Right lung (tissue), 5 donors: ENCODE results near the gene TRPM8. TPM values are rescaled to one million over a fixed set of nuclear protein-coding genes. Genes with fewer than 3 reads are reported as not detected.
"Not testable (repeated sequence)": the region's sequence is repeated elsewhere in the genome, so short reads cannot be mapped to it uniquely, and the experiment has no call there.

Experiments
- DNase-seq, 2 donors: peaks; one replicate each; pipeline ENCODE4 v3.0.0-alpha.2; 2013
- polyA plus RNA-seq, 5 donors: library from polyadenylated mRNA; unstranded; fragments of 120-200 nt; gene quantifications; one replicate each; pipeline versions ENCODE4 v1.2.1 to v1.2.3, GENCODE V29; 2013; ENCODE audit warnings: inconsistent platforms in 1 of 5, low replicate concordance in 1 of 5; ENCODE audit not compliant: insufficient read length in 5 of 5, insufficient read depth in 1 of 5

The TRPM8 gene
- polyA plus RNA-seq, 5 donors = 0.11 to 0.28 (median 0.27) TPM; not detected in 1

DNA sequence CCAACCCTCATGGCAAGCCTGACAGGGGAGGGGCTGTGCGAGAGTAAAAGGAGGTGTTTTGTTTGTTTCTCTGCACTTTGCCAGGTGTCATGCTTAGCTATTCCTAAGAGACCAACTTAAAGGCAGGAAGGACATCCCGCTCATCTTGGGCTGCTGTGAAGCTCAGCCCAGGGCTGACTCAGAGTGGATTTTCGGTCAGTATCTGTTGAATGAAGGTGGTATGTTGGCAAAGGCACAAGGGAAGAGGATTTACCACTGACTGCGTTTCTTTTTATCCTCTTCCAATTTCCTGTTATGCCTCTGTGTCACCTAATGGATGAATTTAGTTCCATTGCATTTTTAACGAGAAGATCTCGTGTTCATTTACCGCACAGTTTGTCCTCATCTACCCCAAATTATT lies 18.9 kb downstream of the TRPM8 start:
- DNase-seq = no peak

DNA sequence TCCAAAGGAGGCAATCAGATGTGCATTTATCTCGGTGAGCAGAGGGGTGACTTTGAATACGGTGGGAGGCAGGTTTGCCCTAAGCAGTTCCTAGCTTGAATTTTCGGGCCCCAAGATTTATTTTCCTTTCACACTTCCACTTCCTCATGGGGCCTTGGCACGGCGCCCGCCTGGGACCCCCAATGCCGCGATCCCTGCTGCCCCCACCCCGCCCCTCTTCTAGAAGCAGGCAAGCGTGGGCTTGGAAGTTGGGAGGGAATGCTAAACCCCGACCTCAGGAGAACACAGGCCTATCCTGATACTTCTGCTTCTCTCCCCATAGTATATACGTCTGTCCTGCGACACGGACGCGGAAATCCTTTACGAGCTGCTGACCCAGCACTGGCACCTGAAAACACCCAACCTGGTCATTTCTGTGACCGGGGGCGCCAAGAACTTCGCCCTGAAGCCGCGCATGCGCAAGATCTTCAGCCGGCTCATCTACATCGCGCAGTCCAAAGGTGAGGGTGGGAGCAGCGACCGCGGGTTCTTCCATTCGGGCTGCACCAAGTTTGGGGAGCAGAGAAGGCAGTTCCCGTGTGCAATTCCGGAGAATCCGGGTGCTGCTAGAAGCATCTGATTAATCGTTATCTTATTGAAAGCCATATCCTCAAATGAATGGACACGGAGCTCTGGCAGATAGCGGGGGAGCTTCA lies 21.6 kb downstream of the TRPM8 start:
- peak in 1 of 2 donors; percentile 3 for DNase-seq

DNA sequence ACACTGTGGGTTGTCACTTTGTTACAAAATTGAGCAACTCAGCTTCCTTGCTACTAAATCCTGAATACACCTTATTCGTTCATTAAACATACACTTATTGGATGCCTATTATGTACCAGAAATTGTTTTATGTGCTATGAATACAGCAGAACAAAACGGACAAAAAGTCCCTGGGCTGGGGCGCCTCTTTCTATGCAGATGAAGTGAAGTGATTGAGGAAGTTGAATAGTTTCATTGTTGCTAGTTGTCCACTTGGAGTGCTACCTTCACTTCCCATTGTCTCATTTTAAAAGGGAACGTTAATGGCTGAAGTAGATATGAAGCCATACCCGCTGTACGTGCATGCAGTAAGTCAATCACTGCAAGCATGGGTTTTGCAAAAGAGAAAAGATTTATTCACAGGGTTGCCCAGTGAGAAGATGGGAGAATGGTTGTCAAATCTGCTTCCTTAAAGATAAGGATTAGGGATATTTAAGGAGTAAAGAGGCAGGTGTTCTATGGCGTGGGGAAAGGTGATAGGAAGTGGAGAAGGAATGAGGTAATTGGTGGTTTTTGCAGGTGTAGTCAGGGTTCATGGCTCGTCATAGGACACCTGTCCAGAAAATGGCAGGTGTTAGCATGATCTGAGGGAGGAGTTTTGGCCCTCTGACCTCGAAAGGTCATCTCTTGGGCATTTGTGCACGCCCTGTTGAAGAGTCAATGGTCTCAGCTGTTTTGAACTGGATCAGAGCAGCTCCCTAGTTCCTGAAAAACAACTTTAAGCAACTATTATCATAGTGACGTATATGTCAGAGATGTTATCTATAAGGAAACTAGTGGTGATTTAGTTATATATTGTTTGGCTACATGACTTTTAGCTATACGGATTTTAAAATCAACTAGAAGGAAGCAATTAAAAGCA lies 23.5 kb downstream of the TRPM8 start:
- no peak for DNase-seq

DNA sequence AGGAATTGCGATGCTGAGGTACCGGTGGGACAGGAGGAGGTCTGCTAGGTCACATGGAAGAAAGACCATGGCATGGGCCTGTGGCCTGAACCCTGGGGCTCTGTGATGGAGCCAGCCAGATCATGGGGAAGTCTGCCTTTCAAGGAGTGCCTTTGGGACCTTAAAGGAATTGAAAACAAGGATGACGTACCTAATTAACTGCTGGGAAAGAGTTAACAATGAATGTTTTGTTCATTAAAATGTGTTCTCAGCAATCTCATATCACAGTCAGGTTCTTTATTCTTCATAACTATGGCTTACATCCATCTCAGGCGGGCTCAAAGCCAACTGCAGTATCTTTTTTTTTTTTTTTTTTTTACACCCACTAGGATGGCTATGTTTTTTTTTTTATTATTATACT lies 25.6 kb downstream of the TRPM8 start:
- no peak for DNase-seq

DNA sequence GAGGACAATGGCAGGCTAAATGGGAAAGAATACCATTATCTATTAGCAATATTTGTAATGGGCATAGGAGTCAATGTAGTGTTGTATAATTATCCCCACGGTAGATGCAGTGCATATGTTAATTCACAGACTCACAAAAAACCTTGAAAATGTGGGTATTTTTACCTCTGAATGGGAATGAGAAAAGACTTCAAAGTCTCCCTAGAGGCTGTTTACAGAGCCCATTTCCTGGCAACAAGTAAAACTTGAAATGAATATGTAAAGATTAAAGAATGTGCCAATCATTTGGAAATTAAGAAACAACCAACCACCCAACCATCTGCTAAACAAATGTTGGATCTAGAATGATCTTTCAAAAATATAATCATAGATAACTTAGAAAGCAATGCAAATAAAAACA lies 27.1 kb downstream of the TRPM8 start:
- DNase-seq = no peak

DNA sequence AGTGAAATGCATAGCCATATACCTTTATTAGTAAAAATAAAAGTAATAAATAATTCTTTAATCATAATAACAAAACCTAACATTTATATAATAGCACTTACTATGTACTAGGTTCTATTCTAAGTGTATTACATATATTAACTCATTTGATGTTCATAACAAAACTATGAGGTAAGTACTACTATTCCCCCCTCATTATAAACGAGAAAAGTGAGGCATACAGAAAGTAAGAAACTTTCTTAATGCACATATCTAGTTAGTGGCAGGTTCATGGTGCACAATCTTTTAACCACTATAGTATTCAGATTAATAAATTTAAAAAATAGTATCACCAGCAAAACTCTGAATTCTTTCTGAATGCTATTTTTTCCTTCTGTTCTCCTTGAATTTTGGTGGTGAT lies 27.5 kb downstream of the TRPM8 start:
- no peak for DNase-seq

DNA sequence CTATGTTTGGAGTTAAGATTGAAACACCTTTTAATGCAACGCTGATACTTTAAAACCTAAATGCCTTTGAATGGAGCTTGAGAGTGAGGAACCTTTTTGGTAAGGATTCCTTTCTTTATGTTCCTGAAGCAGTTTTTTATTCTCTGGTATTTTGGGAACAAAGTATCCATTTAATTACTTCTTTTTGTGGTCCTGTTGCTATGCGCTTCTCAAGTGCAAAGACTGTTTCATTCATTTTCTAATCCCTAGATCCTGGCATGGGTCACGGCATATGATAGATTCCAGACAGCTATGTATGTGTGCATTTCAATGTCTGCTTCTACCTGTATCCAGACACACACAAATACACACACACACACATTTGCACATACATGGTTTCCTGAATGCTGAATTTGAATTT lies 28.0 kb downstream of the TRPM8 start:
- DNase-seq = no peak

DNA sequence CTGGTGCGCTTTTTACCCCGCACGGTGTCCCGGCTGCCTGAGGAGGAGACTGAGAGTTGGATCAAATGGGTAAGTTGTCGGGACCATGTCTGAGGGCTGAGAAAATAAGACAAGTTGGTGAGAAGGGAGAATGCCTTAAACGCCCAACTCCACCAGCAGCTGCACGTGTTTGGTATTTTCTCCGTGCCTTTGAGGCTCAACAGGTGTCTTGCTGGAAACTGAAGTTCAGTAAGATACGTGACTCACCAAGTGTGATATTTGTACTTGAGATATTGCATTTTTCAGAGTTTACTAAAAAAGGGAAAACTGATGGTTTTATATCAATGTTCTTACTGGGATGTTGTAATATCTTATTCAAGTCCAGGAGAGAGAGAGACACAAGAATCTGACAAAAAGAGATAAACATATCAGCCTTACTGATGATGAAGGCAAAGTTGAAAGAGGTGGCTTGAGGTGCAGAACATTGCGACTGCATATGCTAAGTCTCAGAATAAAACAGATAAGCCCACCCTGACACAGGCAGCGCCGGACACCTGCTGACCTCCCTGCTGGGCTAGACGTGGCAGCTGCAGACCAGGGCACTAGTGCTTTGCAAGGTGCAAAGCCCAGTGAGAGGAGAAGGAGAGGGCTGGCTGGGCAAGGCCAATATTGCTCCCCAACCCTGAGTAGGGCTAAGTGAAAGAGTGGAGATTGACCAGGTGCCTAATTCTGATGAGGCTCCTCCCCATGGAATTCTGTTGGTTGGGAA lies 33.1 kb downstream of the TRPM8 start:
- no peak for DNase-seq

DNA sequence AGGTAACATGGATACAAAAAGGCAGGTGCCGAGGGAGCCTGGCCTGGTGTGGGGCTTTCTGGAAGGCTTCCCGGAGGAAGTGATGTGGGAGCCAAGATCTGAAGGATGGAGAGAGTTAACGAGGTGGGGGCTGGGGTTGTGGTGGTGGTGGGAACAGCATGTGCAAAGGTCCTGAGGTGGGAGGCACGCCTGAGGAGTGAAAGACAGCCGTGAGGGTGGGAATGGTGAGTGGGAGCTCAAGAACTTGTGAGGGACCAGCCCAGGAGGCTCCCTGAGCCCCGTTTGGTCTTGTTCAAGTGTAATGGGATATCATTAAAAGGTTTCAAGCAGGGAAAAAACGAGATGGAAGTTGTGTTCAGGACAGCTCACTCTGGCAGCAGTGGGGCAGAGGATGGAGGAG lies 35.2 kb downstream of the TRPM8 start:
- no peak for DNase-seq

DNA sequence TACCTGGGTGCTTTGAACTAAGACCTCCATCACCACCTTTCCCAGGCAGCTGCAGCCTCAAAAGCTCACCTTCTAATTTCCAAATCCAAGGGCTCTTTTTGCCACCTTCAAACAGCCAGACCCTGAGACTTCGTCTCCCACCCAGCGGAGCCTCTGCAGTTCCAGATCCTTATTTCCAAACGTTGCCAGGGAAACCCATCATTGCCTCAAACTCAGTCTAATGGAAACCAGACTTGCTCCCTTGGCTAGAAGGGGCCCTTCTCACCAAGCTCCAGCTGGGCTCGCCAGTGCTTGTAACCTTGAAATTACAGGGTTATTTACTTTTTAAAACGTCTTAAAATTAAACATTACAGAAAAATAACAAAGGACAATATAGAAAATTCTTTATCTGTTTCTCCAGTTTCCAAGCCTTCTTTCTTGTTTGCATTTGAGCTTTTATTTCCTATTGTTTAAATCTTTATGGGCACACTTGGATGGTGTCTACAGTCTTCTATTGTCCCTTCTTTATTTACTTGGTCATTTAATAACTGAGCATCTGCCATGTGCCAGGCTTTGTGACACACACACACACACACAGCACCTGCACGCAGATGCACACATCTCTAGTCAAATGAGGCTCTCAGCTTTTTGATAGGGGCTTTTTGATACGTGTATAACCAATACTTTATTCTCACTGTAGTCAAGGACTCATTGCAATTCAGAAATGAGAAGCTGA lies 36.1 kb downstream of the TRPM8 start:
- DNase-seq = no peak

DNA sequence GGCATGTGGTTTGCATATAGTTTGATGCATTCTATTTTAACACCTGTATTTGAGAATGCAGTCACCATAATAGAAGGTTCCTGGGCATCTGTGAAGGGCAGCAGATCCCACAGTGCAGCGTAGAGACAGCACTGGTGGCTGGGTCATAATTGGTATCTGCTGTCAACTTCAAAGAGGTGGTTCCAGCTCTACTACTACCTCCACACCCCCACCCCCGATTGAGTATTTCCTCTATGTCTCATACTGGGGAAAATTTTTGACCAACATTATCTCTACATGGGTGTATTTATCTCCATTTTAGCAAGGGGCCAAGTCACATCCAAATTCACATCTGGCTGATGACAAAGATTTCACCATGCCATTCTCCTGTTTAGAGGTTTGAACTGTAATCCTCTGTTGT lies 43.0 kb downstream of the TRPM8 start:
- no peak for DNase-seq

DNA sequence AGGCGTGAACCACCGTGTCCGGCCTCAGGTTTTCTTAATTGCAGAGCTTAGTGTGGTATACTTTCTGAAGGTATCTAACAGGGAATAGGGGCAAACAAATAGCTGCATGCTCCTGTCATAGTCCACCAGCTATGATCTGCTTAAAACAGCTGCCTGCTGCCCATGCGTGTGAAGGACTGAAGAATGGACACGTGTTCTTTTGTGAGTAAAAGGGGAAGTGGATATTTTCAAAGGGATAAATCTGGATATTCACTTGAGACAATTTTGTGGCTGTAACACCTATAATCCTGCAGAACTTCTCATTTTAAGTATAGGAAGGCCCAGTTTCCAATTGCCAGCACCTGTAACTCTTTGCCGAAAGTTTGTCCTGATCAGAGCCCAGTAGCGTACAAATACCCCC lies 44.7 kb downstream of the TRPM8 start:
- DNase-seq = no peak

DNA sequence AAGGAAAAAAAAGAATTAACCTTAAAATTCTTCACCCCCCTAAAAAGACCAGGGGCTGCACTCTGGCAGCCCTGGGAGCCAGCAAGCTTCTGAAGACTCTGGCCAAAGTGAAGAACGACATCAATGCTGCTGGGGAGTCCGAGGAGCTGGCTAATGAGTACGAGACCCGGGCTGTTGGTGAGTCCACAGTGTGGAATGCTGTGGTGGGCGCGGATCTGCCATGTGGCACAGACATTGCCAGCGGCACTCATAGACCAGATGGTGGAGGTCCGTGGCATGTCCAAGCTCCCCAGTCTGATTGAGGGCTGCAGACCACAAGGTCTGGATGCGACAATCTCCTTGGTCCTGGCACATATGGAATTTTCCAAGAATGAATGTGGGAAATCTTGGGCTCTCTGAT lies 47.4 kb downstream of the TRPM8 start:
- DNase-seq = no peak

DNA sequence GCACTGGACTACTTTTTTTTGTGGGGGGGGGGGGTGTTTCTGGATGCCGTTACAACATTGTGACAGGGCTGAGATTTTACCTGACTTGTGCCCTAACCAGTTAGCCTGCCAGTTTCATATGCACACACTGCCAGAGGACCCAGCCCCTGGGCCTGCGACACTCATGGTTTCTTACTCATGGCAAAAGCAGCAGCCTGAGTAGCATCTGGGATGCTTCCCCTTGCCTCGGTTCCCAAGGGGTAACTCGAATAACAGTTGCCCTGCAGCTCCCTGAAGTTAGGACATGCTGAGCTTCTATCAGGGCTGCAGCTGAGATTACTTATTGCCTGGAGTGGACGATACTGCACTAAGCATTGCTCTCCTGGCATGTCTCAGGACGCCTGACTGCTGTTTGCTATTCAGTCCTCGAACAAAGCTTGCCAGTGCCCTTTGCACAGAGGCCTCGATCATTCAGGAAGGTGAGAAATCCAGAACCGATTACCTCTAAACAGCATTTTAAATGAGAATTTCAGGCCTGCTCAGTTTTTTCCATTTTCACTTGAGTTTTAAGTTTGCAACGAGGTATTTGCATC lies 47.9 kb downstream of the TRPM8 start:
- no peak for DNase-seq

DNA sequence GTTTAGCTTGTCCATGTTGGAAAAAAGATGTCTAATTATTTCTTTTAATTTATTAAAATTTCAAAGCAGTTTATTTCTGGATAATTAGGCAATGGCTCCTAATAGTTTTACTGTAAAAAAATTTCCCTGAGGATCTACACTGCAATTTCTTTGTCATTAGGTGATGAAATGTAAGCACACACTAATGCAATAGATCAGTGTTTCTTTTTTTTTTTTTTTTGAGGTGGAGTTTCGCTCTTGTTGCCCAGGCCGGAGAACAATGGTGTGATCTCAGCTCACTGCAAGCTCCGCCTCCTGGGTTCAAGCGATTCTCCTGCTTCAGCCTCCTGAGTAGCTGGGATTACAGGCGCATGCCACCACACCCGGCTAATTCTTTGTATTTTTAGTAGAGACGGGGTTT lies 48.5 kb downstream of the TRPM8 start:
- DNase-seq = not testable (repeated sequence)

DNA sequence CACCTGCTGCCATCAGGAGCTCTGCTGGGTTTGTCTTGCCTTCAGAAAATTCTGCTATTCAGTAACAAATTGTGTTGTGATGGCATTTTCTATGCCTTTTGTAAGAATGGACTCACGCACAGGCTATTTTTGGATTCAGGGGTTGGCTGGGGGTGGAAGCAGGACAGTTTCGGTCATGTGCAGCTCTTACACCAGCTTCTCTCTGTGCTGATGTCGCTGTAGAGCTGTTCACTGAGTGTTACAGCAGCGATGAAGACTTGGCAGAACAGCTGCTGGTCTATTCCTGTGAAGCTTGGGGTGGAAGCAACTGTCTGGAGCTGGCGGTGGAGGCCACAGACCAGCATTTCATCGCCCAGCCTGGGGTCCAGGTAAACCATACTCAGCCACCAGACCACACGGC lies 49.2 kb downstream of the TRPM8 start:
- no peak for DNase-seq

DNA sequence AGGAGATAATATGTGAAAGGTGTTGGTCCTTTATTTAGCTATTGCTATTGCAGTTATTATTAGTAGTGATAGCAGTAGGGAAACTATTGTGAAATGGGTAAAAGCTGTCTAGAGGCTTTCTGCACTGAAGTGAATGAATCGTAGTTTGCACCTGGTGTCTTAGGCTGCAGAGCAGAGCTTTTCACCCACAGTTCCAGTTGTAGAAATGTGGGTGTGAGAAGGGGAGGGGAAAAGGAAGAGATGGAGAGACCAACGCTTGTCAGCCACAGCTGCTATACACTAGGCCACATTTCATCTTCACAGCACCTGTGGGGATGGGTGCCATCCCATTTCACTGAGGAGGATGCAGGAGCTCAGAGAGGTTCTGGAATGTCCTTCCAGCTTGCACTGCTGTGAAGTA lies 50.0 kb downstream of the TRPM8 start:
- no peak for DNase-seq

DNA sequence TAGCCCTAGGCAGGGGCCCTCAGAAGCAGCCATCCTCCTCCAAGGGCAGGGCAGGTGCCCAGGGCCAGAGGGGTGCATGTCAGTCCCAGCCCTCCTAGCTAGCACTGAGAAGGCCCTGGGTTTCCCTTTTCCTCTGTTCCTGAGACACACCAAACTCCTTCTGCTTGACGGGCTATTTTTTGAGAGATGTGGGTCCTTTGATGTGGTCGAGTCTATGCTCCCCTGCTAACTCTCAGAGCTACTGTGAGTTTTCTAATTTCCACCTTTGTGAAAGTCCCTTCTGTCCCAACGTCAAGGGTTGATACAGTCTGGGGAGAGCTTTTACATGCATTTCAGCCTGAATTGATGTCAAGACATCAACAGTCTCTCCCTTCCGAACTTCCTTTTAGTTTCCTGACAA lies 51.4 kb downstream of the TRPM8 start:
- no peak for DNase-seq

DNA sequence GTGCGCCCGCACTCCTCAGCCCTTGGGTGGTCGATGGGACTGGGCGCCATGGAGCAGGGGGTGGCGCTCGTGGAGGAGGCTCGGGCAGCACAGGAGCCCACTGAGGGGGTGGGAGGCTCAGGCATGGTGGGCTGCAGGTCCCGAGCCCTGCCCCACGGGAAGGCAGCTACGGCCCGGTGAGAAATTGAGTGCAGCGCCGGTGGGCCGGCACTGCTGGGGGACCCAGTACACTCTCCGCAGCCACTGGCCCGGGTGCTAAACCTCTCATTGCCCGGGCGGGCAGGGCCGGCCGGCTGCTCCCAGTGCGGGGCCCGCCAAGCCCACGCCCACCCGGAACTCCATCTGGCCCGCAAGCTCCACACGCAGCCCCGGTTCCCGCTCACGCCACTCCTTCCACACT lies 55.3 kb downstream of the TRPM8 start:
- DNase-seq = not testable (repeated sequence)

DNA sequence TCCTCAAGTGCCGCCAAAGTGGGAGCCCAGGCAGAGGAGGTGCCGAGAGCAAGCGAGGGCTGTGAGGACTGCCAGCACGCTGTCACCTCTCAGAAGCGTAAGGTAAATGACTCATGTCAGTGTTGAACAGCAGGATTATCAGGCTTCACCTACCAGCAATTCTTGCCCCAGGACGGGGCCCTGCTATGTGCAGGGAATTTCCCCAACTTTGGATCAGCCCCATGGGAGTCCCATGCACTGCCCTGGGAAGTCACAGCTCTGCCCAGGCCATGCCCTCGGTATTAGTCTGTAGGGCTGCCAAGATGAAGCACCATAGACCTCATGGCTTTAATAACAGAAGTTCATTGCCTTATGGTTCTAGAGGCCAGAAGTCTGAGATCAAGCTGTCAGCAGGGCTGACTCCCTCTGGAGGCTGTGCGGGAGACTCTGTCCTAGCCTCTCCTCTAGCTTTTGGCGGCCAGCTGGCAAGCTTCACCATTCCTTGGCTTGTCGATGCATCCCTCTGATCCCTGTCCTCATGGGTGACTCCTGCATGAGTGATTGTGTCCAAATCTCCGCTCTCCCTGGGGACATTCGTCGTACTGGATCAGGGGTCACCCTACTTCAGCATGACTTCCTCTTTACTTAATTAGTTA lies 55.9 kb downstream of the TRPM8 start:
- no peak for DNase-seq

DNA sequence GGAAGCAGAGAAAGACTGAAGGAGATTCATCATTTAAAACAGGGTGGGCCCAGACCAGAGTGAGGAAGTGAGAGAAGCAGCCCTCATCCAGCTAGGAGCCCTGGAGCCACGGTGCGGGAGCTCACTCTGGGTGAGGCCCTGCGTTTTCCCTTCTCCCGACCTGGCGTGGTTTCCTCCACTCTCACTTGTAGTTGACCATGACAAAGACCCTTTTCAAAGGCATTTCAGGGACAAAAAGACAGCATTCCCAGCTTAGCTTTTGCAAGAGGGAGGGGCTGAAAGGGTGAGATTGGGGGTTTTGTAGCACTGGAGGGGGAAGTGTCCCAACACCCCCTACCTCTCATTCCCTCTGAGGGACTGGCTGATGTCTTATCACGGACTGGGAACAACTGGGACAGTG lies 56.6 kb downstream of the TRPM8 start:
- no peak for DNase-seq
